OCI-LY1 (cell line): ENCODE data around the gene MRPL1.

Experiments
- H2AFZ ChIP-seq: fragments of 200-600 bp; sonication (generic), shearing (Covaris generic); 2 replicates; pipeline ENCODE4 v1.6.0; 2014; ENCODE audit warnings: antibody characterized with exemption, mild to moderate bottlenecking, low read length
- H3F3A ChIP-seq: fragments of 200-600 bp; sonication (generic), shearing (Covaris generic); 2 replicates; pipeline ENCODE4 v1.6.0; 2014; ENCODE audit warnings: mild to moderate bottlenecking, antibody characterized with exemption, low read length, moderate library complexity; ENCODE audit not compliant: insufficient read depth
- H3K27ac ChIP-seq: fragments of 200-600 bp; sonication (generic); 2 replicates; pipeline ENCODE4 v1.5.1; 2014; ENCODE audit warnings: low read length, mixed run types, mild to moderate bottlenecking, low read depth; ENCODE audit not compliant: poor library complexity, severe bottlenecking
- H3K27me3 ChIP-seq: fragments of 200-600 bp; sonication (generic); 2 replicates; pipeline ENCODE4 v1.6.0; 2014; ENCODE audit warnings: antibody characterized with exemption, mild to moderate bottlenecking, low read length, moderate library complexity; ENCODE audit not compliant: insufficient read depth
- H3K36me3 ChIP-seq: fragments of 200-600 bp; sonication (generic); 2 replicates; pipeline ENCODE4 v1.6.1; 2014; ENCODE audit warnings: mild to moderate bottlenecking, antibody characterized with exemption, low read length, moderate library complexity, mixed read lengths; ENCODE audit not compliant: insufficient read depth
- H3K4me1 ChIP-seq: fragments of 200-600 bp; sonication (generic); 2 replicates; pipeline ENCODE4 v1.5.1; 2014; ENCODE audit warnings: mild to moderate bottlenecking, low read length, moderate library complexity; ENCODE audit not compliant: insufficient read depth, severe bottlenecking
- H3K4me2 ChIP-seq: fragments of 200-600 bp; sonication (generic), shearing (Covaris generic); 2 replicates; pipeline ENCODE4 v1.6.1; 2014; ENCODE audit warnings: low read length
- H3K4me3 ChIP-seq: fragments of 200-600 bp; sonication (generic); 2 replicates; pipeline ENCODE4 v1.5.1; 2014; ENCODE audit warnings: low read length, low read depth, mild to moderate bottlenecking, mixed read lengths; ENCODE audit not compliant: poor library complexity, severe bottlenecking
- H3K79me2 ChIP-seq: fragments of 200-600 bp; shearing (Covaris generic); 2 replicates; pipeline ENCODE4 v1.6.1; 2016; ENCODE audit warnings: mixed run types, low read length, mixed read lengths; ENCODE audit not compliant: insufficient read depth
- H3K9ac ChIP-seq: fragments of 200-600 bp; sonication (generic), shearing (Covaris generic); 2 replicates; pipeline ENCODE4 v1.6.1; 2014; ENCODE audit warnings: mild to moderate bottlenecking, low read length, mixed read lengths
- H3K9me2 ChIP-seq: fragments of 200-600 bp; sonication (generic), shearing (Covaris generic); 2 replicates; pipeline ENCODE4 v1.6.1; 2014; ENCODE audit warnings: low read depth, mild to moderate bottlenecking, low read length, mixed read lengths
- H3K9me3 ChIP-seq: fragments of 200-600 bp; shearing (Covaris generic); 2 replicates; pipeline ENCODE4 v1.6.1; 2014; ENCODE audit warnings: low read length, mixed read lengths
- H4K20me1 ChIP-seq: fragments of 200-600 bp; sonication (generic), shearing (Covaris generic); 2 replicates; pipeline ENCODE4 v1.6.0; 2016; ENCODE audit warnings: mild to moderate bottlenecking, low read length; ENCODE audit not compliant: insufficient read depth
- EZH2 ChIP-seq: fragments of 200-600 bp; sonication (generic), shearing (Covaris generic); IDR thresholded peaks from 2 replicates; pipeline ENCODE4 v1.8.0; 2017; ENCODE audit warnings: borderline replicate concordance, mixed run types, mild to moderate bottlenecking, antibody characterized with exemption, low read length, moderate library complexity, mixed read lengths
- TF ChIP-seq, protein P1 (sequence below): fragments of 200-600 bp; sonication (generic), shearing (Covaris generic); IDR thresholded peaks from 2 replicates; pipeline ENCODE4 v1.5.1; 2017; ENCODE audit warnings: mild to moderate bottlenecking, antibody characterized with exemption, low read length, moderate library complexity, mixed read lengths

Gene MRPL1

DNA sequence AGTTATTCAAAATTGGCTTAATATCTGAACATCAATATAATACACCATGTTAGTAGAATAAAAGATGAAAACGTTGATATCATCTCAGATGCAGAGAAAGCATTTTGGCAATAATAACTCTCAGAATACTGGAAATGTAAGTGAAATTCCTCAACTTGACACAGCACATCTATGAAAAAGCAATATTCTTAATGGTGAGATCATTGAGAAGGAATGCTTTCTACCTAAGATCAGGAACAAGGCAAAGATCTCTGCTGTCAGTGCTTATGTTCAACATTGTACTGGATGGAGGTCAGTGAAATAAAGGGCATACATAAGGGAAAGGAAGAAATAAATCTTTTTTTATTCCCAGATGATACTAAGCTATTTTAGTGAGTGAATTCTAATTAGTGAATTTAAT is 40.6 kb downstream of the MRPL1 start:
- Histone ChIP-seq H3K4me1 (no peaks in the 10 kb centered on the region), H3K27me3 (no peaks in the 10 kb centered on the region), H2AFZ (no peak overlapping the region), H4K20me1 (no peaks in the 10 kb centered on the region), H3K9me2 (no peaks in the 10 kb centered on the region), H3K9ac (no peak overlapping the region), H3K9me3 (no peaks in the 10 kb centered on the region), H3K4me3 (no peak overlapping the region), H3K36me3 (peaks cover 38% of the 10 kb centered on the region), H3K27ac (no peak overlapping the region), H3F3A (no peaks in the 10 kb centered on the region; the same call in 1 of the 2 replicates), H3K79me2 (no peaks in the 10 kb centered on the region), H3K4me2 (no peak overlapping the region)
- TF ChIP-seq, protein P1, sequence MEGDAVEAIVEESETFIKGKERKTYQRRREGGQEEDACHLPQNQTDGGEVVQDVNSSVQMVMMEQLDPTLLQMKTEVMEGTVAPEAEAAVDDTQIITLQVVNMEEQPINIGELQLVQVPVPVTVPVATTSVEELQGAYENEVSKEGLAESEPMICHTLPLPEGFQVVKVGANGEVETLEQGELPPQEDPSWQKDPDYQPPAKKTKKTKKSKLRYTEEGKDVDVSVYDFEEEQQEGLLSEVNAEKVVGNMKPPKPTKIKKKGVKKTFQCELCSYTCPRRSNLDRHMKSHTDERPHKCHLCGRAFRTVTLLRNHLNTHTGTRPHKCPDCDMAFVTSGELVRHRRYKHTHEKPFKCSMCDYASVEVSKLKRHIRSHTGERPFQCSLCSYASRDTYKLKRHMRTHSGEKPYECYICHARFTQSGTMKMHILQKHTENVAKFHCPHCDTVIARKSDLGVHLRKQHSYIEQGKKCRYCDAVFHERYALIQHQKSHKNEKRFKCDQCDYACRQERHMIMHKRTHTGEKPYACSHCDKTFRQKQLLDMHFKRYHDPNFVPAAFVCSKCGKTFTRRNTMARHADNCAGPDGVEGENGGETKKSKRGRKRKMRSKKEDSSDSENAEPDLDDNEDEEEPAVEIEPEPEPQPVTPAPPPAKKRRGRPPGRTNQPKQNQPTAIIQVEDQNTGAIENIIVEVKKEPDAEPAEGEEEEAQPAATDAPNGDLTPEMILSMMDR = no peak
- no peak for TF ChIP-seq EZH2

GRCh38 chr4:77905651-77906263 is 43.1 kb downstream of the MRPL1 start:
- H3K27ac ChIP-seq = no peak overlapping the region
- no peaks in the 10 kb centered on the region for H3K9me2 ChIP-seq
- no peak for TF ChIP-seq EZH2
- TF ChIP-seq, protein P1 = no peak
- H3K9me3 ChIP-seq = no peaks in the 10 kb centered on the region
- no peak overlapping the region for H3K4me3 ChIP-seq
- H3K4me2 ChIP-seq = no peak overlapping the region
- H3K4me1 ChIP-seq = no peaks in the 10 kb centered on the region
- H3K79me2 ChIP-seq = no peaks in the 10 kb centered on the region
- no peaks in the 10 kb centered on the region for H3K27me3 ChIP-seq
- no peaks in the 10 kb centered on the region for H4K20me1 ChIP-seq
- no peak overlapping the region for H2AFZ ChIP-seq
- no peak overlapping the region for H3K9ac ChIP-seq
- H3K36me3 ChIP-seq = peaks cover 51% of the 10 kb centered on the region
- H3F3A ChIP-seq = no peaks in the 10 kb centered on the region; the same call in 1 of the 2 replicates

DNA sequence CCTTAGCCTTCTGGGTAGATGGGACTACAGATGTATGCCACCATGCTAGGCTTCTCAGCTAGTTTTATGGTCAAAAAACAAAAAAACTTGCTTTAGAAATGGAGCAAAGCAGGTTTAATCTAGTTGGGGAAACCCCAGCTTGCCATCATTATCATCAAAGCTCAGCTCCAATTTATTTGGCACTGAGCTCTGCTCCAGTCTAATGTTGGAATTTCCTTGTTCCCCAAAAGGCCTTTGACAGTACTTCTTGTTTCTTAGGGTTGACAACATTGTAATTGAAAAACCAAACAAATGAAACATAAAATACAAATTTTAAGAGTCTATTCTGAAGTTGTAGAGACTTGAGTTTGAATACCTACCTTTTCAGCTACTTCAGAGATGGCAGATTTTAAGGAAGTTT is 48.0 kb downstream of the MRPL1 start:
- H3K9ac ChIP-seq = no peak overlapping the region
- H3K4me3 ChIP-seq = no peak overlapping the region
- H3K9me2 ChIP-seq = no peaks in the 10 kb centered on the region
- 0 out of 2 replicates have a peak, but pooled peaks cover 3% of the 10 kb centered on the region for H3K9me3 ChIP-seq
- H3K4me2 ChIP-seq = no peak overlapping the region
- H4K20me1 ChIP-seq = no peaks in the 10 kb centered on the region
- H3K4me1 ChIP-seq = no peaks in the 10 kb centered on the region
- peaks cover 56% of the 10 kb centered on the region for H3K36me3 ChIP-seq
- no peaks in the 10 kb centered on the region for H3K27me3 ChIP-seq
- H3K27ac ChIP-seq = no peak overlapping the region
- no peaks in the 10 kb centered on the region for H3F3A ChIP-seq
- H2AFZ ChIP-seq = no peak overlapping the region
- H3K79me2 ChIP-seq = no peaks in the 10 kb centered on the region
- TF ChIP-seq, protein P1 = no peak
- no peak for TF ChIP-seq EZH2
